ENCODE data around the gene LPAR6. TPM values are rescaled to one million over a fixed set of nuclear protein-coding genes. Genes with fewer than 3 reads are reported as not detected.

The LPAR6 gene
- polyA plus RNA-seq, 3 donors, result 17.2 to 72.6 (median 62.1) TPM

DNA sequence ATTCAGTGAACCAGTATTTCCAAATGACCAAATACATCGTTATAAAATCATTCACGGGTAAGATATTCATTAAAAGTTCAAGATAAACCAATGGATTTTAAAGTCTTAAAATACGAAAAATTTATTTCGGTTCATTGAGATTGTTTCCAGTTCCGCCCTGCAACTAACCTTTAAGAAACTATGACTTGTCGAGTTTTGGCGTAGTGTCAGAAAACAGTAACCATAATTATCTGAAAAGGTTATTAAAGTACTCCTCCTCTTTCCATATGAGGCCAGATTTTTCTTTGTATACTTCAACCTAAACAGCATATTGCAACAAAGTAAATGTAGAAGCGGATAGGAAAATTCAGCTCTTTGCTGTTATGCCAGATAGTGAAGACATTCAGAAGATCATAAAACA lies 26.1 kb downstream of the LPAR6 start:
- H3K9ac ChIP-seq (ENCODE audit: insufficient read depth, low read length, poor library complexity, severe bottlenecking), result no peak overlapping the region
- no peaks in the 10 kb centered on the region for H3K79me2 ChIP-seq (ENCODE audit: insufficient read depth, low read length)
- DNase-seq, result no peak
- H3K4me3 ChIP-seq (replicated peaks in 1 of 3; ENCODE audit: low read depth in 2 of 3, low read length in 3 of 3), result no peak overlapping the region
- H3K27me3 Mint-ChIP-seq (ENCODE audit: low read depth in 3 of 3), result no peaks in the 10 kb centered on the region
- peaks cover 21 to 62% of the 10 kb centered on the region in 2 donors for H3K36me3 ChIP-seq (replicated peaks in 1 of 2; ENCODE audit: control insufficient read depth in 1 of 2, insufficient read depth in 2 of 2, low read length in 2 of 2)
- H3K4me1 Mint-ChIP-seq, result no peaks in the 10 kb centered on the region
- H3K4me2 ChIP-seq (replicated peaks; ENCODE audit: extremely low read depth, low read length, poor library complexity, severe bottlenecking), result no peak overlapping the region
- no peak overlapping the region for H3K27ac Mint-ChIP-seq
- WGBS (ENCODE audit: insufficient coverage), result 100% methylated on average over 3 of the region's 8 CpGs
- H2AFZ ChIP-seq (ENCODE audit: insufficient read depth, low read depth, low read length, poor library complexity, severe bottlenecking), result no peak overlapping the region
- H3K4me3 Mint-ChIP-seq, result no peak overlapping the region
- peaks cover 57 to 61% of the 10 kb centered on the region in 2 donors for H3K36me3 Mint-ChIP-seq
- H4K20me1 ChIP-seq (ENCODE audit: insufficient read depth, low read length), result no peaks in the 10 kb centered on the region
- intact Hi-C loops (cut with micrococcal nuclease), result no loop called here
- TF ChIP-seq, protein P1, sequence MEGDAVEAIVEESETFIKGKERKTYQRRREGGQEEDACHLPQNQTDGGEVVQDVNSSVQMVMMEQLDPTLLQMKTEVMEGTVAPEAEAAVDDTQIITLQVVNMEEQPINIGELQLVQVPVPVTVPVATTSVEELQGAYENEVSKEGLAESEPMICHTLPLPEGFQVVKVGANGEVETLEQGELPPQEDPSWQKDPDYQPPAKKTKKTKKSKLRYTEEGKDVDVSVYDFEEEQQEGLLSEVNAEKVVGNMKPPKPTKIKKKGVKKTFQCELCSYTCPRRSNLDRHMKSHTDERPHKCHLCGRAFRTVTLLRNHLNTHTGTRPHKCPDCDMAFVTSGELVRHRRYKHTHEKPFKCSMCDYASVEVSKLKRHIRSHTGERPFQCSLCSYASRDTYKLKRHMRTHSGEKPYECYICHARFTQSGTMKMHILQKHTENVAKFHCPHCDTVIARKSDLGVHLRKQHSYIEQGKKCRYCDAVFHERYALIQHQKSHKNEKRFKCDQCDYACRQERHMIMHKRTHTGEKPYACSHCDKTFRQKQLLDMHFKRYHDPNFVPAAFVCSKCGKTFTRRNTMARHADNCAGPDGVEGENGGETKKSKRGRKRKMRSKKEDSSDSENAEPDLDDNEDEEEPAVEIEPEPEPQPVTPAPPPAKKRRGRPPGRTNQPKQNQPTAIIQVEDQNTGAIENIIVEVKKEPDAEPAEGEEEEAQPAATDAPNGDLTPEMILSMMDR (IDR thresholded peaks at IDR 0.05), result no peak
- H3K9me3 ChIP-seq (replicated peaks in 1 of 2; ENCODE audit: control insufficient read depth in 1 of 2, insufficient read depth in 1 of 2, low read length in 2 of 2), result peaks cover 0 to 6% of the 10 kb centered on the region in 2 donors
- H3K27ac ChIP-seq (ENCODE audit: low read depth in 1 of 2, low read length in 2 of 2), result no peak overlapping the region
- H3K27me3 ChIP-seq (ENCODE audit: control insufficient read depth in 2 of 2, insufficient read depth in 2 of 2, low read length in 2 of 2), result no peaks in the 10 kb centered on the region
- peaks cover 0 to 6% (median 3%) of the 10 kb centered on the region in 7 donors for H3K9me3 Mint-ChIP-seq
- H3K4me1 ChIP-seq (ENCODE audit: control insufficient read depth in 1 of 2, insufficient read depth in 2 of 2, low read length in 2 of 2), result no peaks in the 10 kb centered on the region

DNA sequence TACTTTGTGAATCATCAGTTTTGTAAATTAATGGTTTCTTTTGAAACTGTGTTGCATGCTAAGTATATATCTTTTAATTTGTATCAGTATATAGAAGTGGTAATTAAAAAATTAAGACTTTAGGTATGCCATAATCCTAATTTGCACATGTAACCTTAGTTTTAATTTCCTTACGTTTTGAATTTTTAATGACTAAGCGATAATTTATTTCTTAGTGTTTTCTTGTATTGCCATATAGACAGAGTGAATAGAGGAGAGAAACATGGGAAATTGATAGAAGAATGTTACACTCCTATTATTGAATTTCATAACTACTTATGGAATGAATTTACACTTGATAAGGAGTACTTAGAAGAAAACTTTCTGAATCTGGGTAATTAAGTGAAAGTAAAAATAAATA lies 29.5 kb downstream of the LPAR6 start:
- H3K27ac Mint-ChIP-seq, result no peak overlapping the region
- H3K4me1 Mint-ChIP-seq, result peaks cover 6% of the 10 kb centered on the region
- Histone ChIP-seq H3K27ac (ENCODE audit: low read depth in 1 of 2, low read length in 2 of 2) (no peak overlapping the region), H3K27me3 (ENCODE audit: control insufficient read depth in 2 of 2, insufficient read depth in 2 of 2, low read length in 2 of 2) (no peaks in the 10 kb centered on the region), H3K36me3 (replicated peaks in 1 of 2; ENCODE audit: control insufficient read depth in 1 of 2, insufficient read depth in 2 of 2, low read length in 2 of 2) (peaks cover 25 to 63% of the 10 kb centered on the region in 2 donors), H3K79me2 (ENCODE audit: insufficient read depth, low read length) (no peaks in the 10 kb centered on the region), H3K4me3 (replicated peaks in 1 of 3; ENCODE audit: low read depth in 2 of 3, low read length in 3 of 3) (no peak overlapping the region), H3K9me3 (replicated peaks in 1 of 2; ENCODE audit: control insufficient read depth in 1 of 2, insufficient read depth in 1 of 2, low read length in 2 of 2) (no peaks in the 10 kb centered on the region), H3K4me1 (ENCODE audit: control insufficient read depth in 1 of 2, insufficient read depth in 2 of 2, low read length in 2 of 2) (peaks cover 6 to 9% of the 10 kb centered on the region in 2 donors), H4K20me1 (ENCODE audit: insufficient read depth, low read length) (no peaks in the 10 kb centered on the region), H3K9ac (ENCODE audit: insufficient read depth, low read length, poor library complexity, severe bottlenecking) (no peak overlapping the region), H3K4me2 (replicated peaks; ENCODE audit: extremely low read depth, low read length, poor library complexity, severe bottlenecking) (no peak overlapping the region), H2AFZ (ENCODE audit: insufficient read depth, low read depth, low read length, poor library complexity, severe bottlenecking) (no peak overlapping the region)
- no peaks in the 10 kb centered on the region for H3K9me3 Mint-ChIP-seq
- TF ChIP-seq, protein P1 (IDR thresholded peaks at IDR 0.05), result no peak
- no peaks in the 10 kb centered on the region for H3K27me3 Mint-ChIP-seq (ENCODE audit: low read depth in 3 of 3)
- no CpG with 5 or more reads among the region's 2 CpGs for WGBS (ENCODE audit: insufficient coverage)
- H3K36me3 Mint-ChIP-seq, result peaks cover 47 to 59% of the 10 kb centered on the region in 2 donors
- DNase-seq, result no peak
- intact Hi-C loops (cut with micrococcal nuclease), result no loop called here
- no peak overlapping the region for H3K4me3 Mint-ChIP-seq

Measured in CD14-positive monocyte (primary cell).